SJCRH30 (cell line): ENCODE results near the gene CDKN2AIP. TPM values are rescaled to one million over a fixed set of nuclear protein-coding genes. Genes with fewer than 3 reads are reported as not detected.
"Not testable (repeated sequence)": the region's sequence is repeated elsewhere in the genome, so short reads cannot be mapped to it uniquely, and the experiment has no call there.

ENCODE experiments used
- DNase-seq, 2 experiments: peaks; one replicate each; pipeline ENCODE4 v3.0.0-alpha.2; 2015 to 2020
- H3K27ac ChIP-seq: fragments of 250-450 bp; sonication (Bioruptor Pico); 2 replicates; pipeline ENCODE4 v1.5.1; 2020; ENCODE audit warnings: mild to moderate bottlenecking, moderate library complexity
- H3K27me3 ChIP-seq: fragments of 250-450 bp; sonication (Bioruptor Pico); 2 replicates; pipeline ENCODE4 v1.5.1; 2020; ENCODE audit warnings: mild to moderate bottlenecking, moderate library complexity
- H3K36me3 ChIP-seq: fragments of 250-450 bp; sonication (Bioruptor Pico); 2 replicates; pipeline ENCODE4 v1.5.1; 2020; ENCODE audit warnings: mild to moderate bottlenecking, moderate library complexity
- H3K4me1 ChIP-seq: fragments of 250-450 bp; sonication (Bioruptor Pico); 2 replicates; pipeline ENCODE4 v1.5.1; 2020; ENCODE audit warnings: mild to moderate bottlenecking, moderate library complexity
- H3K4me3 ChIP-seq: fragments of 250-450 bp; sonication (Bioruptor Pico); 2 replicates; pipeline ENCODE4 v1.5.1; 2020; ENCODE audit warnings: mild to moderate bottlenecking, moderate library complexity
- H3K9me3 ChIP-seq: fragments of 250-450 bp; sonication (Bioruptor Pico); replicated peaks from 2 replicates; pipeline ENCODE4 v1.5.1; 2020; ENCODE audit warnings: mild to moderate bottlenecking, moderate library complexity
- total RNA-seq: library from RNA; depleted of rRNA; stranded (reverse); fragments of >200 nt; shearing (Covaris generic); gene quantifications from 2 replicates; pipeline ENCODE4 v1.2.3, GENCODE V29; 2014

The CDKN2AIP gene
- total RNA-seq, 1 experiment from 2014 or later: 19.5 TPM

DNA sequence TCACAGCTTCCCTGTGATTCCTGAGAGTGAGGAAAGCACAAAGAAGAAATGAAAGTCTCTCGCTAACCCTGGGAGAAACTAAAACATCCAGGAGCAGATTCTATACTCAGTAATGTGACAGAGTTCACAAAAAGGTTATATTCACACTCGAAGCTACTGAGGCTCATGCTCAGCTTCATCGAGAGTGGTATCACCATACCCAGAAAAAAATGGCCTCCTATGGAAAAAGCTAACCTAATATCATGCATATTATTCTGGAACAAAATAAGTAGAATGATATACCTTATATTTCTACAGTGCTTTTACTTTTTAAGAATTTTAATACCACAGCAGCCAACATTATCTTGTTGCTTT, 13.5 kb upstream of the CDKN2AIP start:
- Histone ChIP-seq H3K27me3 (no peaks in the 10 kb centered on the region), H3K9me3 (no peaks in the 10 kb centered on the region), H3K4me1 (no peaks in the 10 kb centered on the region), H3K27ac (no peak overlapping the region), H3K36me3 (no peaks in the 10 kb centered on the region), H3K4me3 (no peak overlapping the region)
- no peak for DNase-seq

DNA sequence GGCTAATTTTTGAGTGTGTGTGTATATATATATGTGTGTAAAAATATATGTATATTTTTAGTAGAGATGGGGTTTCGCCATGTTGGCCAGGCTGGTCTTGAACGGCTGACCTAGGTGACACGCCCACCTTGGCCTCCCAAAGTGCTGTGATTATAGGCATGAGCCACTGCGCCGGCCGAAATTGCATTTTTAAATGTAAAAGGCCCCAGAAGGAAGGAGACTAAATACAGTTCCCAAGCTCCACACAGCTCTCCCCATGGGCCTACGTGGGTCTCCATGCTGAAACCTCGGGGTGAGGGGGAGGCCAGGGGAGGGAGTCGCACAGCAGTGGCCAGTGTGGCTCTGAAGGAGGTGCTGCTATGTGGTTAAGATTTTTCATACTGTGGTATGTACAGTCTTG, 12.8 kb upstream of the CDKN2AIP start:
- H3K27ac ChIP-seq: no peak overlapping the region
- no peaks in the 10 kb centered on the region for H3K36me3 ChIP-seq
- no peaks in the 10 kb centered on the region for H3K9me3 ChIP-seq
- H3K4me3 ChIP-seq: no peak overlapping the region
- no peaks in the 10 kb centered on the region for H3K27me3 ChIP-seq
- no peaks in the 10 kb centered on the region for H3K4me1 ChIP-seq
- no peak for DNase-seq

DNA sequence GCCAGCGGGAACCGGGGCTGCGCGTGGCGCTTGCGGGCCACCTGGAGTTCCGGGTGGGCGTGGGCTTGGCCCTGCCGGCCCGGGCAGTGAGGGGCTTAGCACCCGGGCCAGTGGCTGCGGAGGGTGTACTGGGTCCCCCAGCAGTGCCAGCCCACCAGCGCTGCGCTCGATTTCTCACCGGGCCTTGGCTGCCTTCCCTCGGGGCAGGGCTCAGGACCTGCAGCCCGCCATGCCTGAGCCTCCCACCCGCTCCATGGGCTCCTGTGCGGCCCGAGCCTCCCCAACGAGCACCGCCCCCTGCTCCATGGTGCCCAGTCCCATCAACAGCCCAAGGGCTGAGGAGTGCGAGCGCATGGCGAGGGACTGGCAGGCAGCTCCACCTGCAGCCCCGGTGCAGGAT, 11.3 kb upstream of the CDKN2AIP start:
- not testable (repeated sequence) for H3K36me3 ChIP-seq, H3K27me3 ChIP-seq, DNase-seq, H3K4me3 ChIP-seq, H3K9me3 ChIP-seq, H3K4me1 ChIP-seq, H3K27ac ChIP-seq

DNA sequence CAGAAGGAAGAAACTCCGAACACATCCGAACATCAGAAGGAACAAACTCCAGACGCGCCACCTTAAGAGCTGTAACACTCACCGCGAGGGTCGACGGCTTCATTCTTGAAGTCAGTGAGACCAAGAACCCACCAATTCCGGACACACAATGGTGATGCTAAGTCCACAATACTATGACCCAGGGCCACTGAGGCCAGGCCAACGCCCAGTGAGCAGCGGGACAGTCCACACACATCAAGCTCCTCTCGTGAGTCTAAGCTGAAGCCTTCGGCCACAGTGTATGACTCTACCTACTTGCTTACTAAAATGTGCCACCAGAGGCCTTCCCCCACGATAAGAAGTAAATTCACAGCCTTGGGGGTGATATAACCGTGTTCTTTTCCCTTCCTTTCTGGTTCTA, 10.2 kb upstream of the CDKN2AIP start:
- Histone ChIP-seq H3K9me3 (no peaks in the 10 kb centered on the region), H3K4me1 (no peaks in the 10 kb centered on the region), H3K27me3 (no peaks in the 10 kb centered on the region), H3K36me3 (no peaks in the 10 kb centered on the region), H3K27ac (no peak overlapping the region), H3K4me3 (no peak overlapping the region)
- no peak for DNase-seq

DNA sequence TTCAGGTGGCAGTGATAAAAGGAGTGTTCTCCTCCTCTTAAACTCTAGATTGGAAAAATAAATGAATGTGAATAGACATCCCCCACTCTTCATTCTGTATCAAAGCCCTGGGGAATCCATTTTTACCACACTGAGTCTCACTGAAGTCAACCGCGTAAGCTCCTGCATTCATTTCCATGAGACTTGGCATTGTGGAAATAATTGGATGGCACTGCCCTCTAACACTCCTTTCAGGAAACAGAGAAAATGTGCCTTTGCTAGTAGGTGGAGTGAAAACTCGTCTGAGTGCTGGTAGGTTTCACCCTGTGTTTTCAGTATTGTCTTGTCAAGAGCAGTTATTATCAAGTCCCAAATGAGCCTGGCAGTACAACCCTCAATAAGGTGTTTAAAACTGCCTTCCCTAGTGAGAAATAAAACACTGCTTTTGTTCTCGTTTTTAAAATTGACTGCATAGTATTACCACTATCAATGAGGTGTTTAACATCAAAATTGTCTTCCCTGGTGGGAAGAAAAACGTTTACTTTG, 9.7 kb upstream of the CDKN2AIP start:
- Histone ChIP-seq H3K9me3 (no peaks in the 10 kb centered on the region), H3K27me3 (no peaks in the 10 kb centered on the region), H3K4me3 (no peak overlapping the region), H3K36me3 (no peaks in the 10 kb centered on the region), H3K27ac (no peak overlapping the region), H3K4me1 (no peaks in the 10 kb centered on the region)
- DNase-seq: no peak

DNA sequence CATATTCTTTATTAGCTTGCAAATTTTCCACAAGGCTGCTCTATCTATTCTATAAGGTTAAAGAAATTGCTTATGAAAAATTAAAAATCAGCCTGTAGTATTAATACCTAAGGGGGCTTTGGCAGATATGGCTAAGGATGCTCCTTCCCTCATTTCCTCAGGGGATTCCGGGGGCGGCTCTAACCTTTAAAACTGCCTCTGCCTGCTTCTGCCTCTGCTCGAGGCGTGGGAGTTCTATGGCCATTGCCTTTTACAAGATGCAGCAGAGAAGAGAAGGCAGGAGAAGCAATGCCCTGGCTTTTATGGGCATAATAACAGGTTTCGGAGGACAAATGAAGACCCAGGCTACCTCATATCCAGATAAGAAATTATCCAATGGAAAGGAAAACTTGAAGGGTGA, 8.6 kb upstream of the CDKN2AIP start:
- Histone ChIP-seq H3K4me3 (no peak overlapping the region), H3K9me3 (no peaks in the 10 kb centered on the region), H3K36me3 (no peaks in the 10 kb centered on the region), H3K27me3 (no peaks in the 10 kb centered on the region), H3K27ac (no peak overlapping the region), H3K4me1 (no peaks in the 10 kb centered on the region)
- no peak for DNase-seq

DNA sequence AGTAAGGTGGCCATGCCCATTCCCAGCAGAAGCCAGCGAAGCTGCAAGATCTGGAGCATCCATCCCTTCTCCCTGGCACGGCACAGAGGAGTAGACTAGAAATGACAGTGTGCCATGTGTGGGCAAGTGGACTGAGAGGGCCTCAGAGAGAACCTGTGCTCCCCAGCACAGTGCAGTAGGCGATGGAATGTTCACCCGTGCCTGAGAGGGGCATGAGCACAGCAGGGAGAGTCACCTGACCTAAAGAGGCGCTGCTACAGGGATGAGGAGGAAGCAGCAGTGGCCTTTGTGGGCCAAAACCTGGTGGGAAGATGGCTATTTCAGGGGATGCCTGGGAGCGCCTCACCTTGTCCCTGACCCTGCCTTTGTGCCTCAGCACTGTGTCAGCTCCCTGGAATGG, 8.0 kb upstream of the CDKN2AIP start:
- no peak overlapping the region for H3K27ac ChIP-seq
- no peak overlapping the region for H3K4me3 ChIP-seq
- no peaks in the 10 kb centered on the region for H3K9me3 ChIP-seq
- no peaks in the 10 kb centered on the region for H3K36me3 ChIP-seq
- H3K4me1 ChIP-seq: no peaks in the 10 kb centered on the region
- DNase-seq: no peak
- H3K27me3 ChIP-seq: no peaks in the 10 kb centered on the region

DNA sequence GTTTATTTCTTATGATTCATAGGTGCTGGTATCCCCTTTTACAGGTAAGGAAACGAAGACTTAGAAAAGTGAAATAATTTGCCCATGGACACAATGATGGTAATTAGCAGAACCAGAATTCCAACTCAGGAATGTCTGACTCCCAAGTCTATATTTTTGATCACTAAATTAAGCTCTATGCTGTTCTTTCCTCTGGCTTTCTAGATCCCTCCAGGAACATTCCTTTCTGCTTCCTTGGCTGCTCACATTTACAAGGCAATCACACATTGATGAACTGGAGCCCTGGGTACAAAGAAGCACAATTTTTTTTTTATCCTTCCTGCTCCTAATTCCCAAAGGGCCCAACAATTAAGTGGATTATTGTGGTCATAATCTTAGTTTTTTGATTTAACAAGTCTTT, 7.0 kb upstream of the CDKN2AIP start:
- Histone ChIP-seq H3K36me3 (no peaks in the 10 kb centered on the region), H3K4me3 (no peak overlapping the region), H3K4me1 (no peaks in the 10 kb centered on the region), H3K27me3 (no peaks in the 10 kb centered on the region), H3K9me3 (no peaks in the 10 kb centered on the region), H3K27ac (no peak overlapping the region)
- no peak for DNase-seq

DNA sequence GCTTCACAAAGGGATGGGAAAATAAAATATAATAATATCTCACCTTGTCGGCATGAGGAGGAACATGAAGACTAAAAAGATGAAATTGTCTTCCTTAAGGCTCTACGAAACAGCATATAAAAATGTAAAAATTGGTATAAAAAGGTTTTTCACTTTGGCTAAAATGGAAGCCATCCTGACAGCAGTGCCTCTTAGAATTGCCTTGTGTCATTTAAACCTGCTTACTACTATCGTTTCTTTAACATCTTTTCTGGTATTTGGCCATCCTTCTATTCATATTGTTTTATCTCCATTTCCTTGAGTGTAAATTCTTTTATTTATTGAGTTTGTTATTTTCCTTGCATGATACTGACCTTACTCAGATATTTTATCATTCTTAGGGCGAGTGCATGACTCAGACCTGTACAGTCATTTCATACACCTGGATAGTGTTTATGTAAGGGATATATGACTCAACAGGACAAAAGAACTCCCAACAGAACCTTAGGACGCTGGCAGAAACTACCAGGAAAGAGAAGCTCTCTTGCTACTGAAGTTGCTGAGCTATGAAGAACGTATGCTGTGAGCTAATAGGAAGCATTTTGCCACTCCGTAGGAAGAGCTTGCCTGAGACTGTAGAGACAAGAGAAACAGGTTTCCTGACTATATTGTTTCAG, 5.8 kb upstream of the CDKN2AIP start:
- H3K4me1 ChIP-seq: no peaks in the 10 kb centered on the region
- DNase-seq: no peak
- no peaks in the 10 kb centered on the region for H3K36me3 ChIP-seq
- H3K27me3 ChIP-seq: no peaks in the 10 kb centered on the region
- no peak overlapping the region for H3K4me3 ChIP-seq
- no peaks in the 10 kb centered on the region for H3K9me3 ChIP-seq
- no peak overlapping the region for H3K27ac ChIP-seq

DNA sequence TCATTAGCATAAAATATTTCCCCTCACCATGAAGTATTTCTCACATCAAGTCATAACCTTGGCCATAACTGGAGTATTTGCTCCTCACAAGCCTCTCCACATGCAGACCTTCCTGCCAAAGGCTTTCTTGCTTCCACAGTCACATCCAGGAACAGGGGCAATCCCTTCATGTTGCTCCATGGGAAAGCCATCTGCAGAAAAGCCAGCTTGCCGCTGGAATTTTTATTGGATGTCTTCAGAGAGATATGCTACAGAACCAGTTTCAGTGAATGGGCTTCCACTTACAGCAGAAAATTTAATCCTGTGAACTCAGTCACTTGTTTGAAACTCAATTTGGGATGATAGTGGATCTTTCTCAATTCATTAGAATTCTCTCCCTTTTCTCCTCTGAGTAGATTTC, 3.2 kb upstream of the CDKN2AIP start:
- DNase-seq: no peak
- Histone ChIP-seq H3K27ac (no peak overlapping the region), H3K9me3 (no peaks in the 10 kb centered on the region), H3K4me3 (no peak overlapping the region), H3K4me1 (no peaks in the 10 kb centered on the region), H3K27me3 (no peaks in the 10 kb centered on the region), H3K36me3 (peaks cover 4% of the 10 kb centered on the region)

DNA sequence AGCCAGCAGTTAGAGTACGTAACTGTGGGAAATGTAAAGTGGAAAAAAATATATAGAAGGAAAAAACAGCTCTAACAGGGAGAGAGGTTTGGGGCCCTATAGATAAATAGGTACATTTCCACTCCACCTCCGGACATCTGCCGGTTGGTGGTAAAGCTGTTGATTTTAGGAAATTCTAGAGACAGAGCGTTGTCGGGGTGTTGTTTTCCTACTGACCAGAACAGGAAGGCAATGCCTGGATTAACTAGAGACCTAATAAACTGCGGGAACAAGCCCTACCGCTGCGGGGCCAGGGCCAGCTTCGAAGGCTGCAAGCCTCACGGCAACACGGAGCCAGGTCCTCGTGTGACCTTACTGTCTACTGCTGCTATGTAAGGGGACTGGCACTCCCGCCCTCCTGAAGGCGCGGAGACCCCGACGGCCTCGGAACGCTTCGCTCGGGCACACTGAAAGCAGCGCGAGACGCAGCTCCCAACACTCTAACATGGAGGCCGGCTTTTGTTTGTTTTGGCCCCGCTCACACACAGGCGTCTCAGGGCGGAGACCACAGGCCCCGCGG, 702 bp upstream of the CDKN2AIP start:
- peak overlapping the region; percentile 96 for H3K27ac ChIP-seq
- H3K4me1 ChIP-seq: no peaks in the 10 kb centered on the region
- peak overlapping the region; percentile 85 for H3K4me3 ChIP-seq
- DNase-seq: peak; percentile 73 to 77
- no peaks in the 10 kb centered on the region for H3K9me3 ChIP-seq
- peaks cover 29% of the 10 kb centered on the region for H3K36me3 ChIP-seq
- H3K27me3 ChIP-seq: no peaks in the 10 kb centered on the region

DNA sequence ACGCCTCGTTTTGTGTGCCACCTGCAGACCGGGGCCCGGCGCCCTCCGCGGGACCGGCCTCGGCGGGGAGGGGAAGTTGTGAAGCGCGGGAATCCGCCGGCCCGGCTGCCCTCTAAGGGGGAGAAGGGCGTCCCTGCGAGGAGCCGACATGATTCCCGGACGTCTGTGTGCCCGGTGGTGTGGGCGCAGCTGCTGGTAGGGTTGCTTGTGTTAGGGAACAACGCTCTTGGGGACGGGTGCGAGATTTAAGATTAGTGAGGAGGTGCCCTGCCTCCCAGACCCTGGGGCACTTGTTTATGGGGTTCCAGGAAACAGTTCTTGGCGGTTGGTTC, 627 bp downstream of the CDKN2AIP start:
- H3K27me3 ChIP-seq: no peaks in the 10 kb centered on the region
- H3K27ac ChIP-seq: peak overlapping the region; percentile 96
- DNase-seq: peak; percentile 32 to 40
- no peaks in the 10 kb centered on the region for H3K4me1 ChIP-seq
- H3K9me3 ChIP-seq: no peaks in the 10 kb centered on the region
- H3K36me3 ChIP-seq: peaks cover 37% of the 10 kb centered on the region
- peak overlapping the region; percentile 85 for H3K4me3 ChIP-seq

DNA sequence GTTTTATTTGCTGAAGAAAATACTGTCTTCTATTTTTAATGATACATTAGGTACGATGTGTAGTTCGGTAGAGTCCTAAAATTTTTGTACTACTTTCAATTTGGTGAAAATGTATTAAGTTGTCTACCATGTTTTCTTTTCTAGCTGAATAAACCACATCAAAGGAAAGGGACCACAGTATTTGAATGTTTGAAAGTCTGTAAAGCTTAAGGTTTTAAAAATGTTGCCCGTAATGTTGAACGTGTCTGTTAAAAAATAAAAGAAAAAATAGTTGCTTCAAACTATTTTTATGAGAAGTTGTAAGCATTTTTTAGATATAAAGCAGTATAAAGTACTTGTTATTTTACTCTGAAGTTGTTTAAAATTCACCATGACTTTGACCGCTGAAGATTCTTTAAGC, 3.2 kb downstream of the CDKN2AIP start:
- no peak for DNase-seq
- Histone ChIP-seq H3K9me3 (no peaks in the 10 kb centered on the region), H3K27ac (no peak overlapping the region), H3K4me3 (no peak overlapping the region), H3K27me3 (no peaks in the 10 kb centered on the region), H3K4me1 (no peaks in the 10 kb centered on the region), H3K36me3 (peaks cover 37% of the 10 kb centered on the region)

DNA sequence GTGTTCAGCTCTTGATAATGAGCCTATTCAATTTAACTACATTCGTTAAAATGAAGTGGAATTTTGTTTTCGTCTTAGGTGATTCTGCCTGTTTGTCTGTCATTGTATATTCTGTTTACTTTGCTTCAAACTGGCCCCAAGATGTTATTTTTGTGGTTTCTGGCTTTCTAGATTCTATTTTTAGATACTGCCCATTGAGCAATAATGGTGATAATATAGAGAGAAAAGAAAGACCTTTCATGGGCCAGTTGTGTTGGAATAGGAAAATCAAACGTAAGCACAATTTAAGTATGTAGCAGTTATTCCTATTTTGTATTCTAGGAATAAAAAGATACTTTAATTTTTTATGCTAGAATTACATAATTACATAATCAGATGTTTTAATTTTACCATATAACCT, 4.0 kb downstream of the CDKN2AIP start:
- Histone ChIP-seq H3K27me3 (no peaks in the 10 kb centered on the region), H3K4me1 (no peaks in the 10 kb centered on the region), H3K36me3 (peaks cover 37% of the 10 kb centered on the region), H3K4me3 (no peak overlapping the region), H3K27ac (no peak overlapping the region), H3K9me3 (no peaks in the 10 kb centered on the region)
- no peak for DNase-seq

DNA sequence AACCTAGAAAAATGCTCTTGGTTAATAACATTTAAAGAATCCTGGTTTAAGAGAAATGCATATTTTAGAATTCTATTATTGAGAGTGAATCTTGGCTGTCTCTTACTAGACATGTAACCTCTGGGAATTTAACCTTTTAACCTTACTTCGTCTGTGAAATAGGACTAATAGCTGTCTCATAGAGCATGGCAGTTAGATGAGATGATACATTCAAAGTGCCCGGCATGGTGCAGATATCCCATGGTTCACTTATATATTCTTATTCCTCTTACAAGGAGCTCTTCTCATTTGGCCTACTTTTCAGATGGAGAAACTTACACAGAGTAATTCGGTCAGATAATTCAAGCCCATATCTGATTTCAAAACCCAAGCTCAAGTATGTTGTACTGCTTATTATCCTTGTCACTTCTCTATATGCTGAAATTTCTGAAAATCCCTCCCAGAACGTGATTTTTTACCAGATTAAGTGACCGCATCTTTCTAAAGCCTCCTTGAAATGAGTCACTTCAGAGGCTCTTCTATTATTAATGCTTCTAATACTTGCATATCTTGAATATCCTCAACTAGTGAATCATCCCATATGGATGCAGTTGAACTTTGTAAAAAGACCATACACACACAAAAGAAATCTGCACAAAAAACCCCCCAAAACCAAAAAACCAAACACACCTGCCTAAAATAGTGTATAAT, 4.9 kb downstream of the CDKN2AIP start:
- H3K27ac ChIP-seq: no peak overlapping the region
- H3K9me3 ChIP-seq: no peaks in the 10 kb centered on the region
- no peak for DNase-seq
- no peaks in the 10 kb centered on the region for H3K4me1 ChIP-seq
- H3K4me3 ChIP-seq: no peak overlapping the region
- no peaks in the 10 kb centered on the region for H3K27me3 ChIP-seq
- peaks cover 37% of the 10 kb centered on the region for H3K36me3 ChIP-seq

DNA sequence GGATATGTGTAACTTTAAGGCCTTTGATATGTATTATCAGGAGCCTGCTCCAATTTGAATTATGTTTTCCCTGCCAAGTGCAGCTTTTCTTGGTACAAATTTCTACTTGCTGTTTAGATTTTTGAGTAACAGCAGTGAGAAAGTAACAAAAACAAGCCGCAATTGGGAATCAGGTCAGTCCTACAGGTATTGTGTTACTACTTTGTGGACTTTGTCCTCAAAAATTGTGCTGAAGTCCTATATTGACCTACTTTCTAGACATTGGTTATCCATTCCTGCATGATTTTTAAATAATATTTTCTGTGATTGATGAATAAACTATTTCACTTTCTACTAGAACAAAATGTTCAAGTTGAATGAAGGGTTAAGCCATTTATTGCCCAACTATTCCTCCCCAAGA, 5.7 kb downstream of the CDKN2AIP start:
- Histone ChIP-seq H3K4me3 (no peak overlapping the region), H3K27ac (no peak overlapping the region), H3K4me1 (no peaks in the 10 kb centered on the region), H3K36me3 (peaks cover 37% of the 10 kb centered on the region), H3K9me3 (no peaks in the 10 kb centered on the region), H3K27me3 (no peaks in the 10 kb centered on the region)
- no peak for DNase-seq
